Fibroblast of peridontal ligament (primary cell): ENCODE measurements around the gene KLHDC2.
"Not testable (repeated sequence)": the region's sequence is repeated elsewhere in the genome, so short reads cannot be mapped to it uniquely, and the experiment has no call there.

ENCODE experiments used
- DNase-seq: peaks from one replicate; pipeline ENCODE4 v3.0.0-alpha.2; 2010; ENCODE audit errors: extremely low read depth

Gene KLHDC2

GRCh38 chr14:49767571-49768300 lies at the start of gene KLHDC2:
TSS of gene KLHDC2 (plus strand) at chr14:49768153. CDS start at chr14:49768469, 316 bp downstream.
- peak; percentile 75 for DNase-seq

GRCh38 chr14:49720744-49721143 lies 47.2 kb upstream of the KLHDC2 start:
- DNase-seq: no peak

- DNase-seq: not testable (repeated sequence)
Observed at GRCh38 chr14:49721733-49722435, 46.1 kb upstream of the KLHDC2 start.

GRCh38 chr14:49727171-49727570 lies 40.8 kb upstream of the KLHDC2 start:
- no peak for DNase-seq

GRCh38 chr14:49732896-49733295 lies 35.1 kb upstream of the KLHDC2 start:
- no peak for DNase-seq

- DNase-seq: no peak
Observed at GRCh38 chr14:49733836-49734235, 34.1 kb upstream of the KLHDC2 start.

GRCh38 chr14:49735669-49736068 lies 32.3 kb upstream of the KLHDC2 start:
- not testable (repeated sequence) for DNase-seq

- no peak for DNase-seq
Observed at GRCh38 chr14:49745191-49745590, 22.8 kb upstream of the KLHDC2 start.

- not testable (repeated sequence) for DNase-seq
Observed at GRCh38 chr14:49746476-49746875, 21.5 kb upstream of the KLHDC2 start.

GRCh38 chr14:49754570-49755097 lies 13.3 kb upstream of the KLHDC2 start:
- DNase-seq: no peak

GRCh38 chr14:49755378-49755777 lies 12.6 kb upstream of the KLHDC2 start:
- DNase-seq: no peak

- DNase-seq: no peak
Observed at GRCh38 chr14:49761839-49762551, 6.0 kb upstream of the KLHDC2 start.

- no peak for DNase-seq
Observed at GRCh38 chr14:49766839-49767238, 1.1 kb upstream of the KLHDC2 start.

GRCh38 chr14:49767270-49767570 lies 733 bp upstream of the KLHDC2 start:
- DNase-seq: no peak

GRCh38 chr14:49768301-49769121 lies 558 bp downstream of the KLHDC2 start:
- DNase-seq: peak; percentile 53

GRCh38 chr14:49769171-49769570 lies 1.2 kb downstream of the KLHDC2 start:
- peak; percentile 79 for DNase-seq

GRCh38 chr14:49769581-49770211 lies 1.7 kb downstream of the KLHDC2 start:
- no peak for DNase-seq

GRCh38 chr14:49770212-49770817 lies 2.4 kb downstream of the KLHDC2 start:
- peak; percentile 80 for DNase-seq

- DNase-seq: not testable (repeated sequence)
Observed at GRCh38 chr14:49771691-49772090, 3.7 kb downstream of the KLHDC2 start.

- DNase-seq: peak; percentile 38
Observed at GRCh38 chr14:49774106-49774505, 6.2 kb downstream of the KLHDC2 start.

- DNase-seq: no peak
Observed at GRCh38 chr14:49778421-49778820, 10.5 kb downstream of the KLHDC2 start.
